Gastroesophageal sphincter (tissue), 4 donors: Measurements from ENCODE around the gene CENPX. TPM values are rescaled to one million over a fixed set of nuclear protein-coding genes. Genes with fewer than 3 reads are reported as not detected.
A peak's percentile ranks its signal among the peaks of the same experiment; 100 is the strongest.

Experiments used
- ATAC-seq: fragments of 150-250 bp; one replicate; pipeline ENCODE4 v1.9.1; 2016; ENCODE audit warnings: mild to moderate bottlenecking, moderate library complexity
- H3K27ac ChIP-seq, 4 donors: fragments of 200-600 bp; sonication (generic) in 3 of 4; 1 replicate in 3 of 4; 2 replicates in 1 of 4; pipeline ENCODE4 v1.5.1; 2016 to 2019
- H3K27me3 ChIP-seq: fragments of 200-600 bp; sonication (generic); one replicate; pipeline ENCODE4 v1.5.1; 2019
- H3K36me3 ChIP-seq, 2 donors: fragments of 200-600 bp; sonication (generic); one replicate each; pipeline ENCODE4 v1.5.1; 2019; ENCODE audit warnings: control low read depth in 1 of 2
- H3K4me1 ChIP-seq, 3 donors: fragments of 200-600 bp; sonication (generic); 1 replicate in 2 of 3; 2 replicates in 1 of 3; pipeline ENCODE4 v1.5.1; 2016 to 2019; ENCODE audit warnings: control low read depth in 2 of 3
- H3K4me3 ChIP-seq, 2 donors: fragments of 200-600 bp; sonication (generic); one replicate each; pipeline ENCODE4 v1.5.1; 2019; ENCODE audit warnings: mild to moderate bottlenecking in 1 of 2, moderate library complexity in 1 of 2
- H3K9me3 ChIP-seq, 3 donors: fragments of 200-600 bp; sonication (generic); one replicate each; pipeline ENCODE4 v1.5.1; 2017 to 2019; ENCODE audit warnings: control low read depth in 2 of 3
- CTCF ChIP-seq, 4 experiments: fragments of 200-600 bp in 2 of 4; fragments of 450-650 bp in 2 of 4; sonication (generic) in 1 of 4; IDR thresholded peaks; one replicate each; pipeline ENCODE4 v1.5.1; 2017 to 2019; ENCODE audit warnings: antibody characterized with exemption in 4 of 4, mild to moderate bottlenecking in 2 of 4, moderate library complexity in 2 of 4
- EP300 ChIP-seq: sonication (generic); formaldehyde crosslinking; IDR thresholded peaks from one replicate; pipeline ENCODE4 v1.6.1; 2017; ENCODE audit warnings: antibody characterized with exemption, mild to moderate bottlenecking
- POLR2A ChIP-seq, 2 donors: fragments of 450-650 bp; IDR thresholded peaks; one replicate each; pipeline ENCODE4 v1.6.1; 2017; ENCODE audit warnings: antibody characterized with exemption in 2 of 2, mild to moderate bottlenecking in 2 of 2, moderate library complexity in 1 of 2
- POLR2AphosphoS5 ChIP-seq: sonication (generic); formaldehyde crosslinking; IDR thresholded peaks from one replicate; pipeline ENCODE4 v1.6.1; 2017; ENCODE audit warnings: antibody characterized with exemption
- WGBS, 2 donors: methylation state at CpG; one replicate each; pipeline ENCODE4 v1.1.5; 2018; ENCODE audit warnings: low coverage in 1 of 2; 5-methylcytosine and 5-hydroxymethylcytosine counted together
- total RNA-seq, 4 donors: library from RNA; depleted of rRNA; stranded (reverse); fragments of >200 nt; gene quantifications; one replicate each; pipeline ENCODE4 v1.1.0, GENCODE V29; 2016

Gene CENPX
- total RNA-seq, 4 donors from 2014 or later: 65.3 to 110 (median 78.8) TPM

- H3K4me1 ChIP-seq: peaks cover 0 to 22% (median 7%) of the 10 kb centered on the region in 3 donors
- H3K9me3 ChIP-seq: no peaks in the 10 kb centered on the region
- peak within 1 kb of the TSS; percentile 34 to 95 (median 92) for H3K27ac ChIP-seq
- peaks cover 18% of the 10 kb centered on the region for H3K27me3 ChIP-seq
- WGBS, 2 donors: no CpG with 5 or more reads among the region's 76 CpGs
- TF ChIP-seq POLR2AphosphoS5: no peak
- TF ChIP-seq CTCF (IDR thresholded peaks at IDR 0.05): peak in 1 of 4 experiments; percentile 5
- no peak for TF ChIP-seq EP300
- peak; percentile 67 to 89 for TF ChIP-seq POLR2A (IDR thresholded peaks at IDR 0.05)
- peaks cover 0 to 32% of the 10 kb centered on the region in 2 donors for H3K36me3 ChIP-seq
- ATAC-seq: peak; percentile 97
- H3K4me3 ChIP-seq: peak within 1 kb of the TSS; percentile 57 to 94
Observed at GRCh38 chr17:81977211-81977808, 45.4 kb downstream of the CENPX start, which contains the start of gene ASPSCR1. ASPSCR1 (plus strand) TSS chr17:81977629; CDS start chr17:81977647, 18 bp downstream.

GRCh38 chr17:81976332-81977210, 46.1 kb downstream of the CENPX start:
- H3K27me3 ChIP-seq: peaks cover 25% of the 10 kb centered on the region
- TF ChIP-seq POLR2A (IDR thresholded peaks at IDR 0.05): no peak
- TF ChIP-seq CTCF (IDR thresholded peaks at IDR 0.05): no peak
- no peak for TF ChIP-seq POLR2AphosphoS5
- no peak for TF ChIP-seq EP300
- peak overlapping the region; percentile 34 to 95 (median 92) for H3K27ac ChIP-seq
- peaks cover 0 to 22% (median 7%) of the 10 kb centered on the region in 3 donors for H3K4me1 ChIP-seq
- peak; percentile 12 for ATAC-seq
- 20 to 61% methylated on average over 4 of the region's 30 CpGs for WGBS, 2 donors
- peak overlapping the region; percentile 57 to 94 for H3K4me3 ChIP-seq
- no peaks in the 10 kb centered on the region for H3K9me3 ChIP-seq
- H3K36me3 ChIP-seq: peaks cover 0 to 25% of the 10 kb centered on the region in 2 donors

- Histone ChIP-seq H3K36me3 (no peaks in the 10 kb centered on the region), H3K9me3 (no peaks in the 10 kb centered on the region), H3K27me3 (peaks cover 41% of the 10 kb centered on the region), H3K4me1 (peaks cover 0 to 22% (median 5%) of the 10 kb centered on the region in 3 donors), H3K27ac (no peak overlapping the region), H3K4me3 (no peak overlapping the region)
- TF ChIP-seq EP300: no peak
- TF ChIP-seq POLR2AphosphoS5: no peak
- TF ChIP-seq CTCF (IDR thresholded peaks at IDR 0.05): no peak
- TF ChIP-seq POLR2A (IDR thresholded peaks at IDR 0.05): no peak
- no peak for ATAC-seq
Observed at GRCh38 chr17:81973432-81973831, 49.2 kb downstream of the CENPX start.

- Histone ChIP-seq H3K4me3 (no peak overlapping the region), H3K4me1 (peaks cover 0 to 29% (median 11%) of the 10 kb centered on the region in 3 donors), H3K36me3 (no peaks in the 10 kb centered on the region), H3K9me3 (no peaks in the 10 kb centered on the region), H3K27ac (no peak overlapping the region), H3K27me3 (peaks cover 73% of the 10 kb centered on the region)
- WGBS, 2 donors: 87 to 93% methylated on average over 3 to 4 of the region's 12 CpGs
- no peak for TF ChIP-seq CTCF (IDR thresholded peaks at IDR 0.05)
- TF ChIP-seq POLR2AphosphoS5: no peak
- no peak for TF ChIP-seq EP300
- TF ChIP-seq POLR2A (IDR thresholded peaks at IDR 0.05): no peak
- no peak for ATAC-seq
Observed at GRCh38 chr17:81968850-81969812, 53.5 kb downstream of the CENPX start.

Other genes starting within 250 kb of the CENPX start
- gene GCGR, start 218.7 kb downstream of the CENPX start, total RNA-seq: under 1 TPM in 1 of 4 donors, not detected in 3; 0.47 TPM
- 100 to 1,000 TPM in 1 of 4 donors, 10 to 100 TPM in 3; 70.4 to 131 (median 85.9) TPM for gene MCRIP1, start 189.6 kb downstream of the CENPX start, total RNA-seq
- gene PPP1R27, start 187.8 kb downstream of the CENPX start, total RNA-seq: not detected
- gene P4HB, start 162.3 kb downstream of the CENPX start, total RNA-seq: 100 to 1,000 TPM; 257 to 365 (median 324) TPM
- 100 to 1,000 TPM; 120 to 219 (median 169) TPM for gene ARHGDIA, start 151.5 kb downstream of the CENPX start, total RNA-seq
- 10 to 100 TPM; 26.6 to 68.1 (median 55.5) TPM for gene ALYREF, start 131.3 kb downstream of the CENPX start, total RNA-seq
- gene ANAPC11, start 131.2 kb downstream of the CENPX start, total RNA-seq: 100 to 1,000 TPM in 3 of 4 donors, 10 to 100 TPM in 1; 81.0 to 128 (median 119) TPM
- gene NPB, start 120.6 kb downstream of the CENPX start, total RNA-seq: under 1 TPM in 2 of 4 donors, not detected in 2; 0.12 to 0.16 TPM
- gene PCYT2, start 111.5 kb downstream of the CENPX start, total RNA-seq: 10 to 100 TPM; 18.4 to 45.8 (median 34.4) TPM
- 10 to 100 TPM; 14.3 to 24.1 (median 18.3) TPM for gene SIRT7, start 104.7 kb downstream of the CENPX start, total RNA-seq
- 10 to 100 TPM; 18.8 to 39.3 (median 25.3) TPM for gene MAFG, start 95.1 kb downstream of the CENPX start, total RNA-seq
- gene PYCR1, start 85.6 kb downstream of the CENPX start, total RNA-seq: 1 to 10 TPM; 3.4 to 6.8 (median 5.1) TPM
- not detected for gene MYADML2, start 75.6 kb downstream of the CENPX start, total RNA-seq
- under 1 TPM in 1 of 4 donors, not detected in 3; 0.22 TPM for gene NOTUM, start 61.7 kb downstream of the CENPX start, total RNA-seq
- 10 to 100 TPM; 11.7 to 24.4 (median 18.6) TPM for gene ASPSCR1, start 45.2 kb downstream of the CENPX start, total RNA-seq
- 10 to 100 TPM in 2 of 4 donors, 1 to 10 TPM in 2; 4.4 to 16.3 (median 12.4) TPM for gene LRRC45, start 427 bp upstream of the CENPX start, total RNA-seq
- 1 to 10 TPM in 1 of 4 donors, under 1 TPM in 2, not detected in 1; 0.50 to 6.9 (median 0.54) TPM for gene RAC3, start 8.8 kb upstream of the CENPX start, total RNA-seq
- gene DCXR, start 14.8 kb upstream of the CENPX start, total RNA-seq: 100 to 1,000 TPM in 2 of 4 donors, 10 to 100 TPM in 2; 70.7 to 140 (median 108) TPM
- 10 to 100 TPM; 28.8 to 48.2 (median 34.3) TPM for gene RFNG, start 28.9 kb upstream of the CENPX start, total RNA-seq
- 100 to 1,000 TPM in 1 of 4 donors, 10 to 100 TPM in 3; 69.3 to 103 (median 77.2) TPM for gene GPS1, start 29.0 kb upstream of the CENPX start, total RNA-seq
- 10 to 100 TPM; 35.8 to 62.8 (median 52.9) TPM for gene DUS1L, start 42.9 kb upstream of the CENPX start, total RNA-seq
- 10 to 100 TPM; 22.6 to 52.8 (median 48.3) TPM for gene FASN, start 75.4 kb upstream of the CENPX start, total RNA-seq
- 10 to 100 TPM in 3 of 4 donors, 1 to 10 TPM in 1; 6.5 to 28.2 (median 16.2) TPM for gene CCDC57, start 190.0 kb upstream of the CENPX start, total RNA-seq
- 10 to 100 TPM; 11.2 to 38.5 (median 22.1) TPM for gene SLC16A3, start 206.2 kb upstream of the CENPX start, total RNA-seq